GM21723 (cell line): ENCODE measurements around the gene BAIAP2.
"Not testable (repeated sequence)": the region's sequence is repeated elsewhere in the genome, so short reads cannot be mapped to it uniquely, and the experiment has no call there.

Experiments
- ATAC-seq: cut with Tn5 transposase; IDR thresholded peaks from one replicate; pipeline ENCODE4 v1.9.1; 2021; ENCODE audit warnings: mild to moderate bottlenecking, moderate library complexity; ENCODE audit not compliant: unreplicated experiment

The BAIAP2 gene

DNA sequence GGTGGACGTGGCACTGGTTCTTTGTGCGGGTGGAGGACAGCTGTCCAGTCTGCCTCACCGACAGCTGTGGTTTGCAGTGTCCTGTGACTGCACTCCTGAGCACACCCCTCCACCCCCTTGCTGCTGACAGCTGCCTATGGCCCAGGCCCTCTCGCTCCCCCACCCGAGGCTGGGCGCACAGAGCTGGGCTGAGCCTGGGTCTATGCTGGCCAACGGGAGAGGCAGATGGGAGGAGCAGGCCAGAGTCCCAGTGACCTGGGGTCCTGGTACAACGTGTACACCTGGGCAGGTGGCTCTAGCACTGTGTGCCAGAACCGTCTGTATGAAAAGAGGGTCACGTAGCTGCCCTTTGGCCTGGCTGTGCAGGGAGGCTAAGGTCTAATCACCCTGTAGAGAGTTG lies 30.5 kb downstream of the BAIAP2 start:
- ATAC-seq, result no peak

DNA sequence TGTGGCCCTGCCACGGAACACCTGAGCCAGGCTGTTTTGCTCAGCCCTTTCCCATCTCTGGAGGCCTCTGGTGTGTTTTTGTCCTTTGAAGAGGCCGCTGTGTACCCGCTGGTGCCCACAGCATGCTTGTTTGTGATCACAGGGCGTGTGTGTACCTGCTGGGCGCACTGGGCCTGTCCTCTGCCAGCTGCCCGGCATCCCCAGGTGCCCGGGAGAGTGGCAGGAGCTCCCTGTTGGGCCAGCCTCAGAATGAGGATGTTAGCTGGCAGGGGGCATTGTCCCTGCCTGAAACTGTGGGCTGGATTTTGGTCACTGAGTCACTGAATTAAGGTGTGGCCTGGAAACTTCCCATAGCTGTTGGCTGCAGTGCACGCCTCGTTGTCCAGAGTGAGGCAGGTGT lies 31.1 kb downstream of the BAIAP2 start:
- ATAC-seq, result no peak

DNA sequence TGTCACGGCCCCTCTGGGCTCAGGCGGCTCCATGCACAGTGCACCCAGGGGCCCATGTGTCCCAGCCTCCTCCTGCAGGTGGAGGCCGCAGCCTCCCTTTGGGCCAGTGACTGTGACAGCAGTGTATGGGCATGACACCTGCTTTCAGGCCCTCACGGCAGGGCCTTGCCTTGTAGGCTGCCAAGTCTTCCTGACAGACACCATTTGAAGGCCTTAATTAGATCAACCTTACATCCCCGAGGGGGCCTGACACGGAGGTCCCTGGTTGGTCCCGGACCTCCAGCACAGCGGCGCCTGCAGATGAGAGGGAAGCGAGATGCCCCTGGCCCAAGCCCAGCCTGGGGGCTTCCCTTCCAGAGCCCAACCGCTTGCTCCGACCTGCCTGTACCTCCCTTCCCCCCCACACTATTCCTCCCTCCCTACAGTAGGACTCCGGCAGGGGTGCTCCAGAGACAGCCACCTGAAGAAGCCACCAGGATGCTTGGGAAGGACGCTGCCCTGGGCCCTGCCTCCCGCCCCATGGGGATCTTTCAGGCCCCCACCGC lies 31.9 kb downstream of the BAIAP2 start:
- ATAC-seq, result no peak

DNA sequence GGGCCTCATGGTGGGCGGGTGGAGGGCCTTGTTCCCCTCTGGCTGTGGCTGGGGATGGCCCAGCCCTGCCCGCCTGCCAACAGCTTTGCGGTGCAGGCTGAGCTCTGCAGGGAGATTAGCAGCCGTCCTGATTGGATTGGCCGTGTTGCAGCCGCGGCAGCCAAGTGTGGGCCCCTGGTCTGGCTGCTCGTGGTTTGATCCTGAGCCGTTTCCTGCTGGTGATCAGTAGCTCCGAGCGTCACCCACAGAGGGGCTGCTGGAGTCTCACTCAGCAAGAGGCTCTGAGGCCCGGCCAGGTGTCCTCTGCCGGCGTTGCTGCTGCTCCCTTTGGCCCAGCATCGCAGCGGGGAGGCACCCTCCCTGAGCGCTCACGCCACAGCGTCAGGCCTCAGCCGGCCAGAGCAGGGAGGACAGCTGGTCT lies 32.5 kb downstream of the BAIAP2 start:
- ATAC-seq, result no peak

DNA sequence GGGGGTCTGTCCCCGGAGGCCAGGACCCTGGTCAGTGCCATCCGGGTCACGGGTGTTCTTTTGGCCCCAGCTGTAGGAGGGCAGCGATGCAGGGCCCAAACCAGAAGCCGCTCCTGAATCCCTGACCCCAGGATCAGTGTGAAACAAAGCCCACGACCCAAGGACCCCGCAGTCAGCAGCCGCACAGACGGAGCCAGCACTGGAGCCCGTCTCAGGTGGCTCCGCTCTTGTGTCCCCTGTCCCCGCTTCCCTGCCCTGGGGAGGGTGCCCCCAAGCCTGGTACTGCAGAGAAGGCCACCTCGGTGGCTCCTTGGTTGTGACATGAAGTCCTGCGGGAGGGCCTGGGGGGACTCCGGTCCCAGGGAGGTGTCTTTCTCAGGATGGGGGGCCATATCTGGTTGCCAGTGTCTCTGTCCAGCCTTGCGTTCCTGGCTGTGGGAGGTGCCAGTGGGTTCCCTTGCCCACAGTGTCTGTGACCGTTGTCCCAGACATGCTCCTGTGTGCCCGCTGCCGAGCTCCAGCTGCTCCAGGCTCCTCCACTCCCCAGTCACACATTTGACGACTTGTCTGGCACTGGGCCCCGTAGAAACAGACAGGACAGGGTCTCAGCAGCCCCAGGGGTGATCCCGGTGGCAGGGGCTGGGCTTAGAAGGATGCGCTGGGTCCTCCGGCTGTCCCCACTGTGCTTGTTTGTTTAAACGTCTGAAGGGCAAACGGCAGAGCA lies 33.6 kb downstream of the BAIAP2 start:
- no peak for ATAC-seq

DNA sequence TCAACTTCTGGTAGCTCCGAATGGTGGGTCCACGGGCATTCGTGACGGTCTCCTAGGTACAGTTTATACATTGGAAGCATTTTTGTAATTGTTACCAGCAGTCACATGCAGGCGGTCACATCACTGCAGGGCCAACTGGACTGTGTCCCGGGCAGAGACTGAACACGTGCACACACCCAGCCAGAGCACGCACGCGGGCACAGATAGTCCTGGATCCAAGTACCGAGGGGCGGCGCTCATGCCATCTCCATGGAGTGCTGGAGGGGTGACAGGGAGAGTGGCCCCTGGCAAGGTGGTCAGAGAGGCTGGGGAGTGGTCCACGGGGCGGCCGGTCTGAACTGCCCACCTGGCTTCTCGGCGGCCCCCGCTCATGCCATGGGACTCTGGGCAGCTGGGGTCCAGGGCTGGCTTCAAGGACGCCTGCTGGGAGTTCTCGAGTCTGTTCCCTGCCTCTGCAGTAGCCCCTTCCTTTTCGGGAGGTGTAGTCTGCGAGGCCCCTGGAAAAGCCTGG lies 34.2 kb downstream of the BAIAP2 start:
- ATAC-seq, result no peak

DNA sequence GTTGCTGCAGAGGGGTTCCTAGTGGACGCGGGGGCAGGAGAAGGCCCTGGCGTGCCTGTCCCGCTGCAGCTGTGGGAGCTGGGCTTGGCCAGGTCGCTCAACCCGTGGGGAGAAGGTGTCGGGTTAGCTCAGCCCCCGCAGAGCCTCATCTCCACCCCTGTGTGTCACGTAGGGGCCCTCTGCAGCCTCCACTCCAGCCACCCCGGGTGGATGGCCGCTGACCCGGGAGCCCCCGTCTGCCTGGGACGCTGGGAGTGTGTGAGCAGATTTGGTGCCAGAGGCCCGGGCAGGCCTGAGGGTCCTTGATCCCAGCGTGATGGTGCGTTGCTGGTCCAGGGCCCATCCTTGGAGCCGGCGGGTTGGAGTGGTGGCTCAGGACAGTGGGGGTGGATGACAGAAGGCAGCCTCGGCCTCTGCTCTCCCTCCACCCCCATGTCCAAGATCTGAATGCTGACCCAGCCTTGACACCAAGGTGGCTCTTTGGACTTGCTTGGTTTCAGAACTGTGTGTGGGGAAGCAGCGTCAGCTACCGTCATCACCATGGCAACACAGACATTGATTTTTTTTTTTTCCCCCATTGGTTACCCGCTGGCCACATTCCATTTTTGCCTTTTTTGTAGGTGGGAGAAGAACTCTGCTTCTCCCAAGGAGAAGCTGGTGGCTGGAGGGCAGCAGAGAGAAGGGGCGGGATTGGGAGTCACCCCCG lies 35.7 kb downstream of the BAIAP2 start:
- ATAC-seq, result no peak

DNA sequence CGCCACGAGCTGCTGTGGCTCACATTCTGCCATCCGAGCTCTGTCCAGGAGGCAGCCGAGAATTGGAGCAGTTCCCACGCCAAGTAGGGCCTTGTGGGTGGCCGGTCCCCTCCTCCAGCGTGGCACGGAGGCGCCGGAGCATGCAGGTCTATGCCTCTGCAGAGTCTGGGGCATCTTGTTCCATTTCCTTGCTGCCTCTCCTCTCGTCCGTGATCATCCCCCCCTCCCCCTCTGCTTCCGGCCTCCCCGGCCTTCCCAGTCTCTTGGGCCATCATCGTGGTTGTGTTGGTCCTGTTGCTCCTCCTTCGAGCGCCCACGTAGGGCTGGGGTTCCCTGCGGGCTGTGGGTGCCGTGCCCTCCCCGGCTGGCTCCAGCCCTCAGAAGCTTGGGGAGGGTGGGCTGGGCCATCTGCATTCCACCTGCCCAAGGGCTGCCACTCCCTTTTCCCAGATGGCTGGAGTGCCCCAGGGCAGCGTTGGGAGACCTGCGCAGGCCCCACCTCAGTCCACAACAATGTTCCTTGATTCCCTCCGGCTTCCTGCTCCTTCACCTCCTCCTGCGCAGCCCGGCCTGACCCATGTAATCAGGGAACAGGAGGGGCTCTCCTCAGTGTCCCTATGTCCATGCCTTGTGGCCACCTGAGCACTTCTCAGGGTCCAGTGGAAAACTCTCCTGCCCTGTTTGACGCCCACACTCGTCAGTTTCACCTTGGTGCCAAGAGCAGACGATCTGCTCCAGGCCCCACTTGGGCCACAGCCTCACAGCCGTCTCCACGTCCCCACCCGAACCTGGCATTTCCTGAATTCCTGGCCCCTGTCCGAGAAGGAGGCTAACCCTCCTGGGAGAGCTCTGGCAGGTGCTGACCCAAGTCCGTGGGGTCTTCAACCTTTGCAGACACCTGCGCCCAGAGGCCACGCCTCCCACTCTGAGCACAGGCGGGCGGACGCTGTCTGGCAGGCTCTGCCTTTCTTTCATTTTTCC lies 37.1 kb downstream of the BAIAP2 start:
- ATAC-seq, result no peak

DNA sequence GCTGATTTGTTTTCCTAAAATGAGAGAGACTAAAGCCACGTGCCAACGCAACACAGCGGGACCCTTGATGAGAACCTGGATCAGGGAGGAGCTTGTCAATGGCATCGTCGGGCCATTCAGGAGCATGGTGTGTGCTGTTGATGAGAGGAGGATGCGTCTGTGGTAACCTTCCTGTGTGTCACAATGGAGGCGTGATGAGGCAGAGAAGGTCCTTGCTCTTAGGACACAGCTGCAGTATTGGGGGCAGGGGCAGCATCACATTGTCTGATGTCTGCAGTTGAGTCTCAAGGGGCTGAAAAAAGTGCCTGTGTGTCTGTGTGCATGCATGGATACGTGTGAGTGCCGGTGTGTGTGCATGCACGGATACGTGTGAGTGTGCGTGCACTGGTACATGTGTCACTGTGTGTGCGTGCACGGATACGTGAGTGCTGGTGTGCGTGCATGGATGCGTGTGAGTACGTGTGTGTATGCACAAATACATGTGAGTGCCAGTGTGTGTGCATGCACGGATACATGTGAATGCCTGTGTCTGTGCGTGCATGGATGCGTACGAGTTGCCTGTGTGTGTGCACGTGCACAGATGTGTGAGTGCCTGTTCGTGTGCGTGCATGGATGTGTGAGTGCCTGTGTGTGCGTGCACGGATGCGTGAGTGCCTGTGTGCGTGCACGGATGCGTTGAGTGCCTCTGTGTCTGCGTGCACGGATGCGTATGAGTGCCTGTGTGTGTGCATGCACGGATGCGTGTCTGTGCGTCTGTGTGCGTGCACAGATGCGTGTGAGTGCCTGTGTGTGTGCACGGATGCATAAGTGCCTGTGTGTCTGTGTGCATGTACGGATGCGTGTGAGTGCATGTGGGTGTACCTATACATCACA lies 39.3 kb downstream of the BAIAP2 start:
- ATAC-seq, result no peak

DNA sequence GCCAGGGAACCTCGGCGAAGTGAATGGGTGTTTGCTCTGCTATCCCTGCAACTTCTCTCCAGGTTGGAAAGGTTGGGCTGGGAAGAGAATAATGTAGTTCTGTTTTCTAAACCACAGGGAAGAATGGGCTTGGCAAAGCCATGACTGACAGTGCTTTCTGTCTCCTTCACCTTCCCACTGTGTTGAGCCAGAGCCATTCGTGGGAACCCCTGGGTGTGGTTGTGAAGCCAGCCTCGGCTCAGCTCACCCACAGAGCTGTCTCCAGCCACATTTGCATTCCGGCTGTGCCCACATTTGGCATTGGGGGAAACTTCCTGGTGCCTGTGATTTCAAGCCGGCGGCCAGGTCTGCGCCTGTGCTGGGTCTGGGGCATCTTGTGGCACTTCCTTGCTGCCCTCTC lies 39.9 kb downstream of the BAIAP2 start:
- ATAC-seq, result no peak

DNA sequence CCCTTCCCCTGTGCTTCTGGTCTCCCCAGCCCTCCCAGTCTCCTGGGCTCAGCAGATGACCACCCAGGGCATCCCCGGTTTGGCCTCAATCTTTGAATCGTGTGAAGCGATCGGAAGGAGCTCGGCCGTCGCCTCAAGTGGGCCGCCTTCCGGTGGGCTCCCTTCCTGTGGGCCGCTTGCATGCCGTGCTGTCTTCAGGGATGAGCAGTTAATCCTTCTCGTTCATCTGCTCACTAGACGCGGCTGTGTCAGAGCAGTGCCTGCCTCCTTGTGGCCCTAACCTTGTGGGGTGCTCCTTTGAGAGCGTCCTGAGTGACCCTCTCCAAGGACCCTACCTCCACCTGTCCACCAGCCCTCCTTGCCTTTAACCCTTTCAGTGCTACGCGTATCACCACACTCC lies 40.4 kb downstream of the BAIAP2 start:
- ATAC-seq, result no peak

DNA sequence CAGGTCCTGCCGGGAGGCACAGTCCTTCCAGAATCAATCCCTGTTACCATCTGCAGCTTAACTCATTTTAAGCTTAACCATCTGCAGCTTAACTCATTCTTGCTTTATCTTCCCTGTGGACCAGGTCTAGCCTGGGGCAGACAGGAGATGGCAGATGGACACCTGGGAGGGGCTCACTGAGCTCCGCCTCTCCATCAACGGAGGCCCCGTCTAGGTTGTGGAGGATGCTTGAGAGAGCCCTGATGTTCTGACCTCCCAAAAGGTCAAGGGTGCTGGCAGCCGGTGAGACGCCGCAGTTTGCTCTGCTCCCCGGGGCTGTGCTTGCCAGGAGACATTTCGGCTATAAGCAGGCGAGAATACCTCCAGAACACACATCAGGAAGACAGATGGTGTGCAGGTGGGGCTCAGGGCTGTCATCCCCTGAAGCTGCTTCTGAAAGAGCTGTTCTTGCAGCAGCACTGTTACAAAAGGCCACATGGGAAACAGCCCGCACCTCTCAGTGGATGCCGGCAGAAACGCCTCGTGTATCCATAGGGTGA lies 41.3 kb downstream of the BAIAP2 start:
- ATAC-seq, result no peak

DNA sequence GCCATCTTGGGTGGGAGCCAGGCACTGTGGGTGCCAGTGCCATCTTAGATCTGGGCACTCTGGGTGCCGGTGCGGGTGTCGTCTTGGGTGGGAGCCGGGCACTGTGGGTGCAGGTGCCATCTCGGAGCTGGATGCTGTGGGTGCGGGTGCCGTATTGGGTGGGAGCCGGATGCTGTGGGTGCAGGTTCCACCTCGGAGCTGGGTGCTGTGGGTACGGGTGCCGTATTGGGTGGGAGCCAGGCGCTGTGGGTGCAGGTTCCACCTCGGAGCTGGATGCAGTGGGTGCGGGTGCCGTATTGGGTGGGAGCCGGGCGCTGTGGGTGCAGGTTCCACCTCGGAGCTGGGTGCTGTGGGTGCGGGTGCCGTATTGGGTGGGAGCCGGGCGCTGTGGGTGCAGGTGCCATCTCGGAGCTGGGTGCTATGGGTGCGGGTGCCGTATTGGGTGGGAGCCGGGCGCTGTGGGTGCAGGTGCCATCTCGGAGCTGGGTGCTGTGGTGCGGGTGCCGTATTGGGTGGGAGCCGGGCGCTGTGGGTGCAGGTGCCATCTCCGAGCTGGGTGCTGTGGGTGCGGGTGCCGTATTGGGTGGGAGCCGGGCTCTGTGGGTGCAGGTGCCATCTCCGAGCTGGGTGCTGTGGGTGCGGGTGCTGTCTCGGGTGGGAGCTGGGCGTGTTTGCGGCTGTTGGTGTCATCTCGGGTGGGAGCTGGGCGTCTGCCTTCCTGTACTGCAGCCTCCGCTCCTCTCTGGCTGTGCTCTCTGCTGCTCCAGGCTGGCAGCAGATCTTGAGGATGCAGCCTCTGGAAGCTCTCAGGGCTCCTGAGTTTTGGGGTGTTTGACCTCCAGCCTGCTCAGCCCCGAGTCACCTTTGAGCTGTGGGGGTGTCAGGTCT lies 43.3 kb downstream of the BAIAP2 start:
- ATAC-seq, result not testable (repeated sequence)

DNA sequence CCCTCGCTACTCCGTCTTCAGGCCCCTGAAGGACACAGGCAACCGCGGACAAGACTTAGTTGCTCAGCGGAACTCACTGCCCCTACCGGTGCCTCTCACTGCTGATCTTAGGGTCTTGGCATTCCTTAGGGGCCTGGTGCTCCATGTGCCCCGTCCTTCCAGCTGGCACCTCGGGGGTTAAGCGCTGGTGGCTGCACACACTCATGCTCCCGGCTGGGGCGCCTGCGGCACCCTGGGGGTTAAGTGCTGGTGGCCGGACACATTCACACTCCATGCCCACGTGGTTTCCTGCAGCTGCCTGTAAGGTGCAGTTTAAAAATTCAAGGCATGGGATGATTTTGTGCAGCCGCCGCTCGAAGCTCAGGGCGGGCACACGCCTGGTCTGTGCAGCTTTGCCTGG lies 45.1 kb downstream of the BAIAP2 start:
- no peak for ATAC-seq

DNA sequence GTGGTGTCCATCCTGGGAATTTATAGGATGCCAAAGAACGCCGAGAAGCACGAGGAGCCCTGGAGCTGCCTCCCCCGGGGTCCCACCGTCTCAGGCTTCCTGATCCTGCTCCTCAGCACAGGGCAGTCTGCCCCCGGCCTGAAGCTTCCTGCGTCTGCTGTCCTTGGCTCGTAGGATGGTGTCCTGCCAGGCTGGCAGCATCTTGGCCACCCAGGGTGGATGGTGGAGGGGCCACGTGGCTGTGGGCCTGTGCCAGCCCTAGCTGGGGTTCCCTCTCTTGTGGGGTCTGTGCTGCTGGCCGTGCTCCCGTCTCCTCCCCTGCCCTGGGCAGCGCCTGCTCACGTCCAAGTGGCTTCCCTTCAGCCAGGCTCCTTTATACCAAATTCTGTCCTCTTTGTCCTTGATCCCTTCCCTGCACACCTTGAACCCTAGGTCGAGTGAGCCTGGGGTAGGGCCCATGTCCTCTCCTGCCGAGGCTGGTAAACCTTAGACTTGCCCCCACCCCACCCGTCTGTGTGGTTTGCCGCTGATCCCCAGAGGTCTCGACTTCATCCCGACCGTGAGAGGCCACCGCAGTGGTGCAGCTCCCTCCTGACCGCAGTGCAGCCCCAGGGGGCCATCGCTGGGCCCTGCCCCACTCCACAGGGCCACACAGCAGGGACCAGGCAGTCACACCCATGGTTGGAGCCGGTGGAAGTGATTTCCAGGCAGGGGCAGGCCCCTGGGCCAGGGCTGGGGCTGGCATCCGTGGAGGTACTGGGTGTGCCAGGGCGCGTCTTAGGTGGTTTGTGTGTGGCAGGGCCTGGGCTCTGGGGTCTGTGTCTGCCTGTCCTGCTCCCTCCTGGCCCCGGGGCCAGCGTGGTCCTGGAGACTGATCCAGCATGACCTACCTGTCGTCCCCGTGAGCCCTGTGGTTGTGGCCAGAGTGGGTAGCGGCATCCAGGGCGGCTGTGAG lies 46.5 kb downstream of the BAIAP2 start:
- no peak for ATAC-seq

DNA sequence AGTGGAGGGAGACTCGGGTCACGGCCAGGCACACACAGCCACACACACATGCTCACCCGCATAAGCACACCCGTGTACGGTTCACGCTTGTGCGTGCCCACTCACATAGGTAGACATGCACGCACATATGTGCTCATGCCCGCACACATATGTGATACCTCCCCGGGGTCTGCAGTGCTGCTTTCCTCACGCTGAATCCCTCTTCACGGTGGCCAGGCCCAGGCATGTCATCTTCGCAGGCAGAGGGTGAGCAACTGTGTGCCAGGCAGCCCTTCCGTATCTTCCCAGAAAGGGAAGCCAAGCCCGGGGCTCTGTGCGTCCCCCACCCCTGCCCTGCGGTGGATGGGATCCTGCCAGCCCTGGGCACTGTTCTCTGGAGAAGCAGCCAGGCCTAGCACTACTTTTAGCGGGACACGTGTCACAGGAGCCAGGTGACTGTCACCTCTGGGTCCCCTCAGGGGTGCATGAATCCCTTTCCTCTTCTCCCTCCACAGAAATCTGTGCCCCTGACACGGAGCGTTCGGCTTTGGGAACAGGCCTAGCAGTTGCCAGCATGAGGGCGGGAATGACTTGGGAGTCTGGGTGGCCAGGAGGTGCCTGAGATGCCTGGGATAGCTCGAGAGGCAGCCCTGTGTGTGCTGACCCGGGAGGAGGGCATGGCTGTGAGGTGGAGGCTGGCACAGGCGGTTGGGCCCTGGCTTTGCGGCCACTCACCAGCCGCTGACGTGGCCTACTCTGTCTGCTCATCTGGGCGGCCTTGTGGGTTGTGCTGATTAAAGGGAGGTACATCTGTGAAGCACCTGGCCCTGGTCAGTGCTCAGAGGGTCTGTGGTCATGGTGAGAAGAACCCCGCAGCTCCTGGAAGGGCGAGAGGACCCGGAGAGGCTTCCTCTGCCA lies 47.5 kb downstream of the BAIAP2 start:
- ATAC-seq, result no peak
